ENCODE results near the gene TRAF3.

TRAF3 gene

GRCh38 chr14:102776761-102777710 is at the start of gene TRAF3:
TRAF3 (plus strand) TSS chr14:102777449; CDS start chr14:102870202, 92,753 bp downstream.
- DNase-seq (ENCODE audit: low read depth), result no peak

GRCh38 chr14:102728501-102728900 is 48.7 kb upstream of the TRAF3 start:
- DNase-seq (ENCODE audit: low read depth), result no peak

- DNase-seq (ENCODE audit: low read depth), result no peak
Measured at GRCh38 chr14:102729268-102729667, 48.0 kb upstream of the TRAF3 start.

- no peak for DNase-seq (ENCODE audit: low read depth)
Measured at GRCh38 chr14:102729825-102730224, 47.4 kb upstream of the TRAF3 start.

- DNase-seq (ENCODE audit: low read depth), result no peak
Measured at GRCh38 chr14:102731101-102731870, 46.0 kb upstream of the TRAF3 start.

- DNase-seq (ENCODE audit: low read depth), result no peak
Measured at GRCh38 chr14:102731871-102732800, 45.1 kb upstream of the TRAF3 start.

GRCh38 chr14:102732924-102733323 is 44.3 kb upstream of the TRAF3 start:
- DNase-seq (ENCODE audit: low read depth), result no peak

- no peak for DNase-seq (ENCODE audit: low read depth)
Measured at GRCh38 chr14:102733326-102733725, 43.9 kb upstream of the TRAF3 start.

- no peak for DNase-seq (ENCODE audit: low read depth)
Measured at GRCh38 chr14:102734436-102734835, 42.8 kb upstream of the TRAF3 start.

- DNase-seq (ENCODE audit: low read depth), result no peak
Measured at GRCh38 chr14:102736956-102737355, 40.3 kb upstream of the TRAF3 start.

- DNase-seq (ENCODE audit: low read depth), result no peak
Measured at GRCh38 chr14:102737402-102738372, 39.6 kb upstream of the TRAF3 start.

GRCh38 chr14:102738373-102739189 is 38.7 kb upstream of the TRAF3 start:
- no peak for DNase-seq (ENCODE audit: low read depth)

GRCh38 chr14:102739190-102739469 is 38.1 kb upstream of the TRAF3 start:
- DNase-seq (ENCODE audit: low read depth), result no peak

- no peak for DNase-seq (ENCODE audit: low read depth)
Measured at GRCh38 chr14:102746634-102747438, 30.4 kb upstream of the TRAF3 start.

GRCh38 chr14:102748806-102749205 is 28.4 kb upstream of the TRAF3 start:
- DNase-seq (ENCODE audit: low read depth), result no peak

GRCh38 chr14:102749393-102750305 is 27.6 kb upstream of the TRAF3 start:
- no peak for DNase-seq (ENCODE audit: low read depth)

GRCh38 chr14:102750376-102750775 is 26.9 kb upstream of the TRAF3 start:
- DNase-seq (ENCODE audit: low read depth), result no peak

GRCh38 chr14:102751088-102751487 is 26.2 kb upstream of the TRAF3 start:
- no peak for DNase-seq (ENCODE audit: low read depth)
